Neural cell (in vitro differentiated cells): ENCODE measurements around the gene FGD6. TPM values are rescaled to one million over a fixed set of nuclear protein-coding genes. Genes with fewer than 3 reads are reported as not detected.

Experiments used
- H2AFZ ChIP-seq: fragments of 200-600, 300-800 bp; sonication (generic), shearing (Covaris generic); 2 replicates; pipeline ENCODE4 v1.6.0; 2014; ENCODE audit warnings: low read depth, mild to moderate bottlenecking, antibody characterized with exemption, low read length, moderate library complexity
- H3F3A ChIP-seq: fragments of 200-600 bp; shearing (Covaris generic); 2 replicates; pipeline ENCODE4 v1.6.1; 2016; ENCODE audit warnings: mild to moderate bottlenecking, moderate library complexity, mixed read lengths, antibody characterized with exemption, low read length; ENCODE audit not compliant: insufficient read depth, poor library complexity, severe bottlenecking
- H3K27ac ChIP-seq: fragments of 200-600, 300-800 bp; sonication (generic), shearing (Covaris generic); 2 replicates; pipeline ENCODE4 v1.5.1; 2014; ENCODE audit warnings: mild to moderate bottlenecking, low read length, moderate library complexity
- H3K27me3 ChIP-seq: fragments of 300-800, 200-600 bp; sonication (generic), shearing (Covaris generic); 2 replicates; pipeline ENCODE4 v1.6.0; 2014; ENCODE audit warnings: mild to moderate bottlenecking, low read depth, low read length, moderate library complexity; ENCODE audit not compliant: insufficient read depth
- H3K36me3 ChIP-seq: fragments of 300-800, 200-600 bp; sonication (generic), shearing (Covaris generic); 2 replicates; pipeline ENCODE4 v1.5.1; 2014; ENCODE audit warnings: mild to moderate bottlenecking, antibody characterized with exemption, low read length, moderate library complexity; ENCODE audit not compliant: insufficient read depth
- H3K4me2 ChIP-seq: fragments of 300-800, 200-600 bp; sonication (generic), shearing (Covaris generic); 2 replicates; pipeline ENCODE4 v1.6.0; 2014; ENCODE audit warnings: mild to moderate bottlenecking, low read length
- H3K4me3 ChIP-seq: fragments of 300-800, 200-600 bp; sonication (generic), shearing (Covaris generic); 2 replicates; pipeline ENCODE4 v1.5.1; 2014; ENCODE audit warnings: mild to moderate bottlenecking, low read length, moderate library complexity
- H3K79me2 ChIP-seq: fragments of 200-600 bp; shearing (Covaris generic); replicated peaks from 2 replicates; pipeline ENCODE4 v1.6.0; 2014; ENCODE audit warnings: mild to moderate bottlenecking, low read length, moderate library complexity; ENCODE audit not compliant: insufficient read depth
- H3K9ac ChIP-seq: fragments of 300-800, 200-600 bp; sonication (generic), shearing (Covaris generic); 2 replicates; pipeline ENCODE4 v1.6.1; 2016; ENCODE audit warnings: mild to moderate bottlenecking, low read length, mixed read lengths
- H3K9me2 ChIP-seq: fragments of 200-600 bp; shearing (Covaris generic); 2 replicates; pipeline ENCODE4 v1.6.1; 2016; ENCODE audit warnings: mild to moderate bottlenecking, low read length, mixed read lengths; ENCODE audit not compliant: insufficient read depth
- H3K9me3 ChIP-seq: fragments of 200-600, 300-800 bp; sonication (generic), shearing (Covaris generic); 2 replicates; pipeline ENCODE4 v1.6.1; 2016; ENCODE audit warnings: mild to moderate bottlenecking, mixed run types, low read length, moderate library complexity, mixed read lengths
- H4K20me1 ChIP-seq: fragments of 200-600 bp; shearing (Covaris generic); 2 replicates; pipeline ENCODE4 v1.6.1; 2016; ENCODE audit warnings: mild to moderate bottlenecking, mixed run types; ENCODE audit not compliant: insufficient read depth
- EP300 ChIP-seq: fragments of 450-650 bp; conservative IDR thresholded peaks from 2 replicates; pipeline ENCODE4 v1.6.1; 2014; ENCODE audit warnings: antibody characterized with exemption, mild to moderate bottlenecking, moderate library complexity; ENCODE audit not compliant: poor library complexity, severe bottlenecking
- EZH2 ChIP-seq: fragments of 200-600, 300-800 bp; shearing (Covaris generic), sonication (generic); IDR thresholded peaks from 2 replicates; pipeline ENCODE4 v1.6.1; 2014; ENCODE audit warnings: antibody characterized with exemption, low read length, borderline replicate concordance, mild to moderate bottlenecking; ENCODE audit not compliant: insufficient read depth, poor library complexity, severe bottlenecking
- MXI1 ChIP-seq: fragments of 450-650 bp; conservative IDR thresholded peaks from 2 replicates; pipeline ENCODE4 v1.6.1; 2014; ENCODE audit warnings: antibody characterized with exemption, mild to moderate bottlenecking; ENCODE audit not compliant: poor library complexity, severe bottlenecking
- POLR2AphosphoS5 ChIP-seq: IDR thresholded peaks from 2 replicates; pipeline ENCODE4 v1.6.1; 2012
- RAD21 ChIP-seq: fragments of 450-650 bp; conservative IDR thresholded peaks from 2 replicates; pipeline ENCODE4 v1.6.1; 2014; ENCODE audit warnings: antibody characterized with exemption, mild to moderate bottlenecking, moderate library complexity
- SMC3 ChIP-seq: fragments of 450-650 bp; conservative IDR thresholded peaks from 2 replicates; pipeline ENCODE4 v1.6.1; 2014; ENCODE audit warnings: antibody characterized with exemption, mild to moderate bottlenecking, moderate library complexity; ENCODE audit not compliant: poor library complexity
- TAF1 ChIP-seq: IDR thresholded peaks from 2 replicates; pipeline ENCODE4 v1.6.1; 2012; ENCODE audit warnings: low read depth
- polyA plus RNA-seq: library from polyadenylated mRNA; depleted of rRNA; stranded (reverse); fragments of >200 nt; gene quantifications from 2 replicates; pipeline ENCODE4 v1.2.3, GENCODE V29; 2014
- TF ChIP-seq, protein P1 (sequence below): fragments of 450-650 bp; IDR thresholded peaks from 2 replicates; pipeline ENCODE4 v1.5.1; 2014; ENCODE audit warnings: antibody characterized with exemption, mild to moderate bottlenecking, moderate library complexity; ENCODE audit not compliant: poor library complexity, severe bottlenecking
- TF ChIP-seq, protein P2 (sequence below): IDR thresholded peaks from 2 replicates; pipeline ENCODE4 v1.6.1; 2012; ENCODE audit warnings: borderline replicate concordance

FGD6 gene
- polyA plus RNA-seq, 1 donor from 2014 or later = 4.6 TPM

DNA sequence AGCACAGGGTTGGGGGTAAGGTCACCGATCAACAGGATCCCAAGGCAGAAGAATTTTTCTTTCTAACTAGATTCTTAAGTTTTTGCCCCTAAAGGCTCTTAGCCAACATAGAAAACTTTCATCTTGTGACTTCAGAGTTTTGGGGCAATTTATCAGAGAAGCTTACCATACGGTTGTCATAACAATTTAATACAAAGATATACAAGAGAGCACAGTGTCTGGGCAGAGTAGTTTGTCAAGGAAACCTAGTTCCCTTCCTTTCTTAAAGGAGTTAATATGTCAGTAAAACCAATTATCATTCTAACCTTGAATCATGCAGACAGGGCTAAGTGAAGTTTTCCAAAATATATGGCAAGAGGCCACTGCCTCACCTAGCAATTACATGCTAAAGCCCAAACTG lies 162.2 kb downstream of the FGD6 start:
- Histone ChIP-seq H3K9me2 (no peaks in the 10 kb centered on the region), H3K27me3 (no peaks in the 10 kb centered on the region), H3K9ac (no peak overlapping the region), H3K9me3 (no peaks in the 10 kb centered on the region), H4K20me1 (no peaks in the 10 kb centered on the region), H3F3A (no peaks in the 10 kb centered on the region), H3K27ac (no peak overlapping the region), H3K79me2 (no peaks in the 10 kb centered on the region), H3K4me3 (no peak overlapping the region), H3K4me2 (no peak overlapping the region), H2AFZ (no peak overlapping the region), H3K36me3 (peaks cover 7% of the 10 kb centered on the region)
- no peak for TF ChIP-seq EP300
- TF ChIP-seq MXI1 = no peak
- no peak for TF ChIP-seq POLR2AphosphoS5
- no peak for TF ChIP-seq SMC3
- TF ChIP-seq, protein P1, sequence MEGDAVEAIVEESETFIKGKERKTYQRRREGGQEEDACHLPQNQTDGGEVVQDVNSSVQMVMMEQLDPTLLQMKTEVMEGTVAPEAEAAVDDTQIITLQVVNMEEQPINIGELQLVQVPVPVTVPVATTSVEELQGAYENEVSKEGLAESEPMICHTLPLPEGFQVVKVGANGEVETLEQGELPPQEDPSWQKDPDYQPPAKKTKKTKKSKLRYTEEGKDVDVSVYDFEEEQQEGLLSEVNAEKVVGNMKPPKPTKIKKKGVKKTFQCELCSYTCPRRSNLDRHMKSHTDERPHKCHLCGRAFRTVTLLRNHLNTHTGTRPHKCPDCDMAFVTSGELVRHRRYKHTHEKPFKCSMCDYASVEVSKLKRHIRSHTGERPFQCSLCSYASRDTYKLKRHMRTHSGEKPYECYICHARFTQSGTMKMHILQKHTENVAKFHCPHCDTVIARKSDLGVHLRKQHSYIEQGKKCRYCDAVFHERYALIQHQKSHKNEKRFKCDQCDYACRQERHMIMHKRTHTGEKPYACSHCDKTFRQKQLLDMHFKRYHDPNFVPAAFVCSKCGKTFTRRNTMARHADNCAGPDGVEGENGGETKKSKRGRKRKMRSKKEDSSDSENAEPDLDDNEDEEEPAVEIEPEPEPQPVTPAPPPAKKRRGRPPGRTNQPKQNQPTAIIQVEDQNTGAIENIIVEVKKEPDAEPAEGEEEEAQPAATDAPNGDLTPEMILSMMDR = no peak
- TF ChIP-seq TAF1 = no peak
- TF ChIP-seq, protein P2, sequence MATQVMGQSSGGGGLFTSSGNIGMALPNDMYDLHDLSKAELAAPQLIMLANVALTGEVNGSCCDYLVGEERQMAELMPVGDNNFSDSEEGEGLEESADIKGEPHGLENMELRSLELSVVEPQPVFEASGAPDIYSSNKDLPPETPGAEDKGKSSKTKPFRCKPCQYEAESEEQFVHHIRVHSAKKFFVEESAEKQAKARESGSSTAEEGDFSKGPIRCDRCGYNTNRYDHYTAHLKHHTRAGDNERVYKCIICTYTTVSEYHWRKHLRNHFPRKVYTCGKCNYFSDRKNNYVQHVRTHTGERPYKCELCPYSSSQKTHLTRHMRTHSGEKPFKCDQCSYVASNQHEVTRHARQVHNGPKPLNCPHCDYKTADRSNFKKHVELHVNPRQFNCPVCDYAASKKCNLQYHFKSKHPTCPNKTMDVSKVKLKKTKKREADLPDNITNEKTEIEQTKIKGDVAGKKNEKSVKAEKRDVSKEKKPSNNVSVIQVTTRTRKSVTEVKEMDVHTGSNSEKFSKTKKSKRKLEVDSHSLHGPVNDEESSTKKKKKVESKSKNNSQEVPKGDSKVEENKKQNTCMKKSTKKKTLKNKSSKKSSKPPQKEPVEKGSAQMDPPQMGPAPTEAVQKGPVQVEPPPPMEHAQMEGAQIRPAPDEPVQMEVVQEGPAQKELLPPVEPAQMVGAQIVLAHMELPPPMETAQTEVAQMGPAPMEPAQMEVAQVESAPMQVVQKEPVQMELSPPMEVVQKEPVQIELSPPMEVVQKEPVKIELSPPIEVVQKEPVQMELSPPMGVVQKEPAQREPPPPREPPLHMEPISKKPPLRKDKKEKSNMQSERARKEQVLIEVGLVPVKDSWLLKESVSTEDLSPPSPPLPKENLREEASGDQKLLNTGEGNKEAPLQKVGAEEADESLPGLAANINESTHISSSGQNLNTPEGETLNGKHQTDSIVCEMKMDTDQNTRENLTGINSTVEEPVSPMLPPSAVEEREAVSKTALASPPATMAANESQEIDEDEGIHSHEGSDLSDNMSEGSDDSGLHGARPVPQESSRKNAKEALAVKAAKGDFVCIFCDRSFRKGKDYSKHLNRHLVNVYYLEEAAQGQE = no peak
- TF ChIP-seq EZH2 = no peak
- no peak for TF ChIP-seq RAD21

DNA sequence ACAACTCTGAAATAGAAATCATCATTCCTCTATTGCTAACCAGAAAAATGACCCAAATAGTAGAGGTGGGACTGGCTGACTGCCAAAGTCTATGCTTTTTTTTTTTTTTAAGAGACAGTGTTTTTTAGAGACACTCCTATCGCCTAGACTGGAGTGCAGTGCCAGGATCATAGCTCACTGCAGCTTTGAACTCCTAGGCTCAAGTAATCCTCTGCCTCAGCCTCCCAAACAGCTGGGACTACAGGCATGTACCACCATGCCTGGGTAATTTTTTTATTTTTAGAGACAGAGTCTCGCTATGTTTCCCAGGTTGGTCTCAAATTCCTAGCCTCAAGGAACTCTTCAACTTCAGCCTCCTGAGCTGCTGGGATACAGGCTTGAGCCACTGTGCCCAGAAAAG lies 163.1 kb downstream of the FGD6 start:
- Histone ChIP-seq H4K20me1 (no peaks in the 10 kb centered on the region), H3K36me3 (peaks cover 7% of the 10 kb centered on the region), H3K4me2 (no peak overlapping the region), H3K9me2 (no peaks in the 10 kb centered on the region), H3K4me3 (no peak overlapping the region), H3K27ac (no peak overlapping the region), H3K27me3 (no peaks in the 10 kb centered on the region), H2AFZ (no peak overlapping the region), H3K9me3 (no peaks in the 10 kb centered on the region), H3K79me2 (no peaks in the 10 kb centered on the region), H3F3A (no peaks in the 10 kb centered on the region), H3K9ac (no peak overlapping the region)
- no peak for TF ChIP-seq TAF1
- TF ChIP-seq EP300 = no peak
- TF ChIP-seq MXI1 = no peak
- TF ChIP-seq RAD21 = no peak
- TF ChIP-seq, protein P1 = no peak
- TF ChIP-seq, protein P2 = no peak
- no peak for TF ChIP-seq SMC3
- TF ChIP-seq POLR2AphosphoS5 = no peak
- TF ChIP-seq EZH2 = no peak
